ENCODE data around the gene GPS1. TPM values are rescaled to one million over a fixed set of nuclear protein-coding genes. Genes with fewer than 3 reads are reported as not detected.

The GPS1 gene
- total and polyA plus RNA-seq, 9 of the 15 experiments (the other 6 are each of a cell fraction or from before 2014, with no cell fraction given) = 3.1 to 167 (median 69.9) TPM

DNA sequence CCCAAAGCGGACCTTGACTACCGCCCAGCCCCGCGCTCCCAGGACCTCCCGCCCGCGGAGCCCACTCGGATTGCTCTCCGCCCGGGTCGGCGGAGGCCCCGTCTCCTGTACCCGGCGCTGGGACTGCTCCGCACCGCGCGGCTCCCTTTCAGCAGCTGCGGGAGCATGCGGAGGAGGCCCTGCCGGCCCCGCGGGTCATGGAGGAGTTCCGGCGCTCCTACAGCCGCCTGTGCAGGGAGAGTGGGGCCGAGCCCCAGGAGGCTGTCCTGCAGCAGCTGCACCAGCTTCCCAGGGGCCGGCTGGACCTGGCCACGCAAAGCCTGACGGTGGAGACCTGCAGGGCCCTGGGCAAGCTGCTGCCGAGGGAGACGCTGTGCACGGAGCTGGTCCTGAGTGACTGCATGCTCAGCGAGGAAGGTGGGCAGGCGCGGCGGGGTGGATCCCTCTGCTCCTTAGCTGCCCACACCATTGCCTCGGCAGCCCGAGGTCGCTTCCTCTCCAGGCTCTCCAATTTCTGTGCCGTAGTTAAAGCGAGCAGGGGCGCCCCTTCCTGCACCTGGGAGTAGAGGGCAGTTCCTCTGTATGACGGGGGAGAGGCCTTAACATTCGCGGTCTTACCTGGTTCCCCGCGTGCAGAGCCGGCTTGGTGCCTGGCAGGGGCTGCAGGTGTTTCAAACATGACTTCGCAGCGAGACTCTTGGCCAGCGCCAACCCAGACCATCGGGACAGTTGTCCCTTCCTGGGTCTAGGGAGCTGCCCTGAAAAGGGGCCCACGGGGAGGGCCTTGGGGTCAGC lies 28.1 kb upstream of the GPS1 start (continued):
- TF ChIP-seq, protein P1, sequence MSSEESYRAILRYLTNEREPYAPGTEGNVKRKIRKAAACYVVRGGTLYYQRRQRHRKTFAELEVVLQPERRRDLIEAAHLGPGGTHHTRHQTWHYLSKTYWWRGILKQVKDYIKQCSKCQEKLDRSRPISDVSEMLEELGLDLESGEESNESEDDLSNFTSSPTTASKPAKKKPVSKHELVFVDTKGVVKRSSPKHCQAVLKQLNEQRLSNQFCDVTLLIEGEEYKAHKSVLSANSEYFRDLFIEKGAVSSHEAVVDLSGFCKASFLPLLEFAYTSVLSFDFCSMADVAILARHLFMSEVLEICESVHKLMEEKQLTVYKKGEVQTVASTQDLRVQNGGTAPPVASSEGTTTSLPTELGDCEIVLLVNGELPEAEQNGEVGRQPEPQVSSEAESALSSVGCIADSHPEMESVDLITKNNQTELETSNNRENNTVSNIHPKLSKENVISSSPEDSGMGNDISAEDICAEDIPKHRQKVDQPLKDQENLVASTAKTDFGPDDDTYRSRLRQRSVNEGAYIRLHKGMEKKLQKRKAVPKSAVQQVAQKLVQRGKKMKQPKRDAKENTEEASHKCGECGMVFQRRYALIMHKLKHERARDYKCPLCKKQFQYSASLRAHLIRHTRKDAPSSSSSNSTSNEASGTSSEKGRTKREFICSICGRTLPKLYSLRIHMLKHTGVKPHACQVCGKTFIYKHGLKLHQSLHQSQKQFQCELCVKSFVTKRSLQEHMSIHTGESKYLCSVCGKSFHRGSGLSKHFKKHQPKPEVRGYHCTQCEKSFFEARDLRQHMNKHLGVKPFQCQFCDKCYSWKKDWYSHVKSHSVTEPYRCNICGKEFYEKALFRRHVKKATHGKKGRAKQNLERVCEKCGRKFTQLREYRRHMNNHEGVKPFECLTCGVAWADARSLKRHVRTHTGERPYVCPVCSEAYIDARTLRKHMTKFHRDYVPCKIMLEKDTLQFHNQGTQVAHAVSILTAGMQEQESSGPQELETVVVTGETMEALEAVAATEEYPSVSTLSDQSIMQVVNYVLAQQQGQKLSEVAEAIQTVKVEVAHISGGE (CRISPR knock-in tag; IDR thresholded peaks at IDR 0.05) = no peak
- TF ChIP-seq, protein P2, sequence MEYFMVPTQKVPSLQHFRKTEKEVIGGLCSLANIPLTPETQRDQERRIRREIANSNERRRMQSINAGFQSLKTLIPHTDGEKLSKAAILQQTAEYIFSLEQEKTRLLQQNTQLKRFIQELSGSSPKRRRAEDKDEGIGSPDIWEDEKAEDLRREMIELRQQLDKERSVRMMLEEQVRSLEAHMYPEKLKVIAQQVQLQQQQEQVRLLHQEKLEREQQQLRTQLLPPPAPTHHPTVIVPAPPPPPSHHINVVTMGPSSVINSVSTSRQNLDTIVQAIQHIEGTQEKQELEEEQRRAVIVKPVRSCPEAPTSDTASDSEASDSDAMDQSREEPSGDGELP (CRISPR knock-in tag; IDR thresholded peaks at IDR 0.05; ENCODE audit: borderline replicate concordance) = peak; percentile 28; the same call in 1 of the 2 replicates
- peak; percentile 73; the same call in 1 of the 2 replicates for TF ChIP-seq ARID4B (CRISPR knock-in tag; IDR thresholded peaks at IDR 0.05)
- TF ChIP-seq USF1 (CRISPR knock-in tag; IDR thresholded peaks at IDR 0.05) = no peak
- TF ChIP-seq THRAP3 (IDR thresholded peaks at IDR 0.05; ENCODE audit: borderline replicate concordance) = no peak
- no peak for TF ChIP-seq U2AF2 (optimal IDR thresholded peaks at IDR 0.05; ENCODE audit: low read depth, low read length)
- no peak for TF ChIP-seq ZNF197 (CRISPR knock-in tag; IDR thresholded peaks at IDR 0.05; ENCODE audit: low read depth)
- TF ChIP-seq FUS (optimal IDR thresholded peaks at IDR 0.05; ENCODE audit: low read depth, low read length) = no peak
- no peak for TF ChIP-seq RBM14 (IDR thresholded peaks at IDR 0.05; ENCODE audit: borderline replicate concordance, insufficient read depth, low read depth, low read length)
- no peak for TF ChIP-seq KLF13 (tag; IDR thresholded peaks at IDR 0.05; ENCODE audit: borderline replicate concordance, low read depth)
- no peak for TF ChIP-seq ZNF324 (CRISPR knock-in tag; IDR thresholded peaks at IDR 0.05)
- no peak for TF ChIP-seq TCF7 (IDR thresholded peaks at IDR 0.05; ENCODE audit: borderline replicate concordance)
- no peak for TF ChIP-seq SPI1 (IDR thresholded peaks at IDR 0.05; ENCODE audit: borderline replicate concordance, low read depth, low read length)
- TF ChIP-seq HLTF (IDR thresholded peaks at IDR 0.05) = no peak
- TF ChIP-seq NFIC (IDR thresholded peaks at IDR 0.05) = no peak
- no peak for TF ChIP-seq DPF2 (IDR thresholded peaks at IDR 0.05)

Measured in K562 (cell line).